ENCODE results near the gene GPC5.

GRCh38 chr13:91845612-91846011, 447.2 kb downstream of the GPC5 start:
- TF ChIP-seq EZH2phosphoT487 (IDR thresholded peaks at IDR 0.05; ENCODE audit: low read depth): no peak
- no peak for TF ChIP-seq CTCF (IDR thresholded peaks at IDR 0.05; ENCODE audit: low read depth, low read length)

Measured in OCI-LY3 (cell line).